ENCODE measurements around the gene TBC1D14. TPM values are rescaled to one million over a fixed set of nuclear protein-coding genes. Genes with fewer than 3 reads are reported as not detected.
"Not testable (repeated sequence)": the region's sequence is repeated elsewhere in the genome, so short reads cannot be mapped to it uniquely, and the experiment has no call there.

TBC1D14 gene
- total RNA-seq, 1 donor, result 35.4 TPM

- H3K27me3 ChIP-seq (ENCODE audit: insufficient read depth, low read length), result no peaks in the 10 kb centered on the region
- no peak overlapping the region for H3K4me3 ChIP-seq (ENCODE audit: low read length)
- no peaks in the 10 kb centered on the region for H3K9me3 ChIP-seq (ENCODE audit: low read depth, low read length)
- H3K4me1 ChIP-seq (ENCODE audit: insufficient read depth, low read length), result peaks cover 9% of the 10 kb centered on the region
Measured at GRCh38 chr4:6972375-6972650, 62.7 kb downstream of the TBC1D14 start.

- H3K27me3 ChIP-seq (ENCODE audit: insufficient read depth, low read length), result no peaks in the 10 kb centered on the region
- no peak overlapping the region for H3K4me3 ChIP-seq (ENCODE audit: low read length)
- peaks cover 9% of the 10 kb centered on the region for H3K4me1 ChIP-seq (ENCODE audit: insufficient read depth, low read length)
- no peaks in the 10 kb centered on the region for H3K9me3 ChIP-seq (ENCODE audit: low read depth, low read length)
Measured at GRCh38 chr4:6972911-6973310, 63.3 kb downstream of the TBC1D14 start.

- no peaks in the 10 kb centered on the region for H3K9me3 ChIP-seq (ENCODE audit: low read depth, low read length)
- H3K4me1 ChIP-seq (ENCODE audit: insufficient read depth, low read length), result peaks cover 9% of the 10 kb centered on the region
- H3K4me3 ChIP-seq (ENCODE audit: low read length), result no peak overlapping the region
- no peaks in the 10 kb centered on the region for H3K27me3 ChIP-seq (ENCODE audit: insufficient read depth, low read length)
Measured at GRCh38 chr4:6974138-6974848, 64.7 kb downstream of the TBC1D14 start.

GRCh38 chr4:6977846-6978245, 68.2 kb downstream of the TBC1D14 start:
- H3K27me3 ChIP-seq (ENCODE audit: insufficient read depth, low read length), result not testable (repeated sequence)

GRCh38 chr4:6983544-6984142, 74.0 kb downstream of the TBC1D14 start:
- Histone ChIP-seq H3K9me3 (ENCODE audit: low read depth, low read length) (no peaks in the 10 kb centered on the region), H3K4me1 (ENCODE audit: insufficient read depth, low read length) (peaks cover 49% of the 10 kb centered on the region), H3K27me3 (ENCODE audit: insufficient read depth, low read length) (no peaks in the 10 kb centered on the region), H3K4me3 (ENCODE audit: low read length) (no peak overlapping the region)

More at GRCh38 chr4:6977846-6978245, 68.2 kb downstream of the TBC1D14 start:
- H3K9me3 ChIP-seq (ENCODE audit: low read depth, low read length); H3K4me1 ChIP-seq (ENCODE audit: insufficient read depth, low read length); H3K4me3 ChIP-seq (ENCODE audit: low read length): not testable (repeated sequence)

- no peaks in the 10 kb centered on the region for H3K27me3 ChIP-seq (ENCODE audit: insufficient read depth, low read length)
- no peak overlapping the region for H3K4me3 ChIP-seq (ENCODE audit: low read length)
- H3K9me3 ChIP-seq (ENCODE audit: low read depth, low read length), result no peaks in the 10 kb centered on the region
- peaks cover 60% of the 10 kb centered on the region for H3K4me1 ChIP-seq (ENCODE audit: insufficient read depth, low read length)
Measured at GRCh38 chr4:6984612-6985425, 75.2 kb downstream of the TBC1D14 start.

- peaks cover 70% of the 10 kb centered on the region for H3K4me1 ChIP-seq (ENCODE audit: insufficient read depth, low read length)
Measured at GRCh38 chr4:6986072-6986780, 76.6 kb downstream of the TBC1D14 start.

GRCh38 chr4:6986781-6987587, 77.4 kb downstream of the TBC1D14 start:
- Histone ChIP-seq H3K27me3 (ENCODE audit: insufficient read depth, low read length) (no peaks in the 10 kb centered on the region), H3K4me1 (ENCODE audit: insufficient read depth, low read length) (peaks cover 77% of the 10 kb centered on the region), H3K9me3 (ENCODE audit: low read depth, low read length) (no peaks in the 10 kb centered on the region), H3K4me3 (ENCODE audit: low read length) (peak overlapping the region; percentile 78)

More at GRCh38 chr4:6986072-6986780, 76.6 kb downstream of the TBC1D14 start:
- no peaks in the 10 kb centered on the region for H3K9me3 ChIP-seq (ENCODE audit: low read depth, low read length)
- H3K27me3 ChIP-seq (ENCODE audit: insufficient read depth, low read length), result no peaks in the 10 kb centered on the region
- H3K4me3 ChIP-seq (ENCODE audit: low read length), result peak overlapping the region; percentile 78

- Histone ChIP-seq H3K9me3 (ENCODE audit: low read depth, low read length) (no peaks in the 10 kb centered on the region), H3K4me1 (ENCODE audit: insufficient read depth, low read length) (peaks cover 83% of the 10 kb centered on the region), H3K27me3 (ENCODE audit: insufficient read depth, low read length) (no peaks in the 10 kb centered on the region), H3K4me3 (ENCODE audit: low read length) (peak overlapping the region; percentile 78)
Measured at GRCh38 chr4:6987588-6987961, 77.9 kb downstream of the TBC1D14 start.

- Histone ChIP-seq H3K4me3 (ENCODE audit: low read length) (peak overlapping the region; percentile 78), H3K9me3 (ENCODE audit: low read depth, low read length) (no peaks in the 10 kb centered on the region), H3K27me3 (ENCODE audit: insufficient read depth, low read length) (no peaks in the 10 kb centered on the region), H3K4me1 (ENCODE audit: insufficient read depth, low read length) (peaks cover 84% of the 10 kb centered on the region)
Measured at GRCh38 chr4:6988016-6988715, 78.5 kb downstream of the TBC1D14 start.

GRCh38 chr4:6989331-6989923, 79.8 kb downstream of the TBC1D14 start:
- Histone ChIP-seq H3K4me1 (ENCODE audit: insufficient read depth, low read length) (peaks cover 78% of the 10 kb centered on the region), H3K9me3 (ENCODE audit: low read depth, low read length) (no peaks in the 10 kb centered on the region), H3K4me3 (ENCODE audit: low read length) (no peak overlapping the region), H3K27me3 (ENCODE audit: insufficient read depth, low read length) (no peaks in the 10 kb centered on the region)

- peaks cover 67% of the 10 kb centered on the region for H3K4me1 ChIP-seq (ENCODE audit: insufficient read depth, low read length)
- no peak overlapping the region for H3K4me3 ChIP-seq (ENCODE audit: low read length)
- H3K9me3 ChIP-seq (ENCODE audit: low read depth, low read length), result no peaks in the 10 kb centered on the region
- H3K27me3 ChIP-seq (ENCODE audit: insufficient read depth, low read length), result no peaks in the 10 kb centered on the region
Measured at GRCh38 chr4:6990661-6991060, 81.0 kb downstream of the TBC1D14 start.

GRCh38 chr4:6991249-6991648, 81.6 kb downstream of the TBC1D14 start:
- Histone ChIP-seq H3K4me1 (ENCODE audit: insufficient read depth, low read length) (peaks cover 62% of the 10 kb centered on the region), H3K9me3 (ENCODE audit: low read depth, low read length) (no peaks in the 10 kb centered on the region), H3K27me3 (ENCODE audit: insufficient read depth, low read length) (no peaks in the 10 kb centered on the region), H3K4me3 (ENCODE audit: low read length) (no peak overlapping the region)

Data from mononuclear cell (primary cell).